C4-2B (cell line): ENCODE results near the gene LRCH1.

ENCODE experiments used
- ZFX ChIP-seq: fragments of 450-650 bp; IDR thresholded peaks from 2 replicates; pipeline ENCODE4 v1.6.1; 2017
- TF ChIP-seq, protein P1 (sequence below): fragments of 450-650 bp; conservative IDR thresholded peaks from 2 replicates; pipeline ENCODE4 v1.5.1; 2017; ENCODE audit warnings: mild to moderate bottlenecking

DNA sequence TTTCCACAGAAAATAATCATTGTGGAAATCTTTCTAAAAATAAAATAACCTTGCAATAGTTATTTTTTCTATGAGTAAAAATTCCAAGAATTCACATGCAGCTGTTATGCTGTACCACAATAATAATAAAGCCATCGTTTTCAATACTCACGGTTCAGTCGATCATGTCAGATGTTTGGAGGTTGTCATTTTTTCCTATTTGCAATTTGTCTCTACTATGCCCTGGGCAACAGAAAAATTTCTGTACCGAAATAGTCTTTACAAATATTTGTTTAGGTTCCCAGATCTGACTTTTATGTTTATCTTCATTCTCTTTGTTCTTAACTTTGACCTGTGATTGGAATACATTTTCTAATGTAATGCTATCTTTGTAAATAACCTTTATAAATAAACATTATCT is 164.3 kb downstream of the LRCH1 start:
- TF ChIP-seq, protein P1, sequence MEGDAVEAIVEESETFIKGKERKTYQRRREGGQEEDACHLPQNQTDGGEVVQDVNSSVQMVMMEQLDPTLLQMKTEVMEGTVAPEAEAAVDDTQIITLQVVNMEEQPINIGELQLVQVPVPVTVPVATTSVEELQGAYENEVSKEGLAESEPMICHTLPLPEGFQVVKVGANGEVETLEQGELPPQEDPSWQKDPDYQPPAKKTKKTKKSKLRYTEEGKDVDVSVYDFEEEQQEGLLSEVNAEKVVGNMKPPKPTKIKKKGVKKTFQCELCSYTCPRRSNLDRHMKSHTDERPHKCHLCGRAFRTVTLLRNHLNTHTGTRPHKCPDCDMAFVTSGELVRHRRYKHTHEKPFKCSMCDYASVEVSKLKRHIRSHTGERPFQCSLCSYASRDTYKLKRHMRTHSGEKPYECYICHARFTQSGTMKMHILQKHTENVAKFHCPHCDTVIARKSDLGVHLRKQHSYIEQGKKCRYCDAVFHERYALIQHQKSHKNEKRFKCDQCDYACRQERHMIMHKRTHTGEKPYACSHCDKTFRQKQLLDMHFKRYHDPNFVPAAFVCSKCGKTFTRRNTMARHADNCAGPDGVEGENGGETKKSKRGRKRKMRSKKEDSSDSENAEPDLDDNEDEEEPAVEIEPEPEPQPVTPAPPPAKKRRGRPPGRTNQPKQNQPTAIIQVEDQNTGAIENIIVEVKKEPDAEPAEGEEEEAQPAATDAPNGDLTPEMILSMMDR, result no peak
- TF ChIP-seq ZFX, result no peak
